HG02973 (cell line): ENCODE measurements around the gene SPATA32.

Experiments used
- ATAC-seq: cut with Tn5 transposase; IDR thresholded peaks from one replicate; pipeline ENCODE4 v1.9.1; 2021; ENCODE audit warnings: moderate library complexity; ENCODE audit not compliant: unreplicated experiment

The SPATA32 gene

DNA sequence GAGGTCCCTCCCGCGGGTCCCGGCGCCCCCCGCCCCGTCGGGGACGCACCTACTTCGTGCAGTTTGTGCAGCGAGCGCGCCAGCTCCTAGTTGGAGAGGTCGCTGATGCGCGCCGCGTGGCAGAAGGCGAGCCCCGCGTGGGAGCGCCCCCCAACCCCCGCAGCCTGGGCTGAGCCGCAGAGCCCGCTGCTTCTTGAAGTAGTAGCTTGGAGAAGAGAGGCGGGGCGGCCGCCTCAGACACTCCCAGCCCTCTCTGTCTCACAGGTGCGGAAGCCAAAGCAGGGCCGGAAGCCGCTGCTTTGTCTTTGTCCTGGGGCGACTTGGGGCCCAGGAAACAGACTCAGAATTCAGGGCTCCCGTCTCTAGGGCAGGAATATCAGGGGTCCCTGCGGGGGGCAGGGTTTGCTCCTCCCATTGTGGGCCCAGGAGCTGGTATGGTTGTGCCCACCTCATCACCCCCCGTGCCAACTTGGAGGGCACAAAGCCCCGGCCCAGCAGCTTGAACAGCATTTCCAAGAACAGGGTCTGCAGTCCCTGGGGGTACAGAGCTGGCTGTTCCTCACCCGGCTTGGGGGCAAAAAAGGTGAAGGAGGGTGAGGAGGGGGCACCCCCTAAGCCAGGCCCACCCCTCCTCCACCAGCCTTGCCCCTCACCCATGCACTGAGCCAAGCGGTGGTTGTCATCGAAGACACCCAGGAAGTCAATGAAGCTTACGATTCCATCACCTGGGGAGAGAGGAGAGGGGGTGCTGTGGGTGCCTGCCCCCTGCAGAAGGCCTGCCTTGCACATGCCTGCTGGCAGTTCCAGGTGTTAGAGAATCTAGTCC is 13.5 kb downstream of the SPATA32 start:
- ATAC-seq: peak; percentile 47

DNA sequence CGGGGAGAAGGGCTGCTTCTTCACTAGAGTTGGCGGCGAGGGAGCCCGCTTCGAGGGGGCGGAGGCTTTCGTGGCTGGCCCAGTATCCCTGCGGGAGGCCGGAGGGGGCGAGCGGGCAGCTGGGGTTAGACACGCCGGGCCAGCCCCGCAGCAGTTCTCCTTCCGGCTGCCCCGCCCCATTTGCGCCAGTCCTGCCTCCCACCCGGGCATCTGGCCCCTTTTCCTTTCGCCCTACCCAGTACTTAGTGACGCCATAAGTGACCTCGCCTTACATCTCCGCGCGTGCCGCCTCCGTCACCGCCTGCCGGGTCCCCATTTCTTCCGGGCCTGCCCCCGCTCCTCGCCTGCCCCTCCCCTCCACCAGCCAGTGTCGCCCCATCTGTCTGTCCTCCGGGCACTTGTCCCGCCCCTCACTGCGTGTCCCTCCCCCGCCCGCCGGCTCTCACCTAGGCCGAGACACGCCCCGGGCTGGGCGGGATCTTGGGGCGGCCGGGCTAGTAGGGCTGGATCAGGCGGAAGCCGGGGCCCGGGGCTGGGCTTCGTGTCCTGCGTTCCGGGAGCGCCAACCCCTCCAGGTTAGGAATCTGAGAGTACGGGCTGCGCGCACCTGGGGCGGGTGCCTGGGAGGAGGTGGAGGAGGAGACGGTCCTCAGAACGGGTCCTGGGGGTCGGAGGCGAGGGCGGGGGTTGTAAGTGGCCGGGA is 14.3 kb downstream of the SPATA32 start:
- peak; percentile 79 for ATAC-seq

DNA sequence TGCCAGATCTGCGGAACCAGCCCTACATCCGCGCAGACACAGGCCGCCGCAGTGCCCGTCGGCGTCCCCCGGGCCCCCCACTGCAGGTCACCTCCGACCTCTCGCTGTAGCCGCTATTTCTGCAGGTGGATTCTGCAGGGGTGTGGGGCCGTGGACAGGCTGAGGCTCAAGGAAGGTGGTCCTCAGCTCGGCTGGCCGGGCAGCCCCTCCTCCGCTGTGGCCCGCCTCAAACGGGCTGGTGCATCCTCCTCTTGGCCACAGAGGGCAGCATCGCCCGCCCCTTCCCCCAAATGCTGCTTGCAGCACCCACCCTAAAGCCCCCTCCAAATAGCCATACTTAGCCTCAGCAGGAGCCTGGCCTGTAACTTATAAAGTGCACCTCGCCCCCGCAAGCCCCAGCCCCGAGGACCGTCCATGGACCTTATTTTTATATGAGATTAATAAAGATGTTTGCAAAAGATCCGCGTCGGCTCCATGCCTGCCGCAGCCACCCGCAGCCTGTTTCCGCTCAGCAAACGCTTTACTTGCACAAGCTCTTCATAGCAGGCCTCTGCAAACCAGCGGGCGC is 14.9 kb downstream of the SPATA32 start:
- no peak for ATAC-seq

DNA sequence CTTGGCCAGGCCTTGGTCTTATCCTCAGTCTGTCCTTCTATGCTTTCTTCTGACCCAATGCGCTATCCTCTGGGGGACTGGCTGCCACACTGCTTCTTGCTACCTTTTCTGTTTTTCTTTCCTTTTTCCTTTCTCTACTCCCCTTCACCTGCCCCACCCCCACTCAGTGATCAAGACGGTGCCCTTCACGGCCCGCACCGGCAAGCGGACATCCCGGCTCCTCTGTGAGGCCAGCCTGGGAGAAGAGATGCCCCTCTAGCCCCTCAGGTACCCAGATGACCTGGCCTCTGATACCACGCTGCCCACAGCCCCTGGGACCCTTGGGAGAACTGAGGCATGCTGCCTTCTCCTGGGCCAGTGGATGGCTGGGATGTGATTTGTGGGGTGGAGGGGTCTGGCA is 15.6 kb downstream of the SPATA32 start:
- no peak for ATAC-seq

DNA sequence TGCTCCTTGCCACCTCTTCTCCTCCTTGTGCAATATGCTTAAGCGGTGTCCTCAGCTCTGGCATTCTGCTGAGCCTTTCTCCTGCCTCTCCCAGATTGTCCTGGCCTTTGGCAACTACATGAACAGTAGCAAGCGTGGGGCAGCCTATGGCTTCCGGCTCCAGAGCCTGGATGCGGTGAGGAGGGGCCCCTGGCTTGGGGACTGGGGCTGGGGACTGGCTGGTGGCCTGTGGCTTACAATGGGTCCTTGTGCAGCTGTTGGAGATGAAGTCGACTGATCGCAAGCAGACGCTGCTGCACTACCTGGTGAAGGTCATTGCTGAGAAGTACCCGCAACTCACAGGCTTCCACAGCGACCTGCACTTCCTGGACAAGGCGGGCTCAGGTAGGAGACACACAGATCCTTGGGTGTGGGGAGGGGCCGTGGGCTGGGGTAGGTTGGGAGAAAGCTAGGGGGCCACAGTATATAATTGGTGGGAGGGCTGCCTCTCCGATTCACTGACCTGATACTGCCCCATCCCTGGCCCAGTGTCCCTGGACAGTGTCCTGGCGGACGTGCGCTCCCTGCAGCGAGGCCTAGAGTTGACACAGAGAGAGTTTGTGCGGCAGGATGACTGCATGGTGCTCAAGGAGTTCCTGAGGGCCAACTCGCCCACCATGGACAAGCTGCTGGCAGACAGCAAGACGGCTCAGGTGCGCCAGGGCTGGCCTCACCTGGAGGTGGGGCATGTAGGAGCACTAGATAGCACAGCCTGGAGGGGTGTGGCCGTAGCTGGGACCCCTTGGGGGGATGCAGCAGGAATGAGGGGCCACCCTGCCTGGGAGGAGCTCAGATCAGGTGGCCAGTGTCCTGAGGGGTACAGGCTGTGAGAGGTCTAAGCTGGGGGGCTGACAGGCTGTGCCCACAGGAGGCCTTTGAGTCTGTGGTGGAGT is 16.9 kb downstream of the SPATA32 start:
- no peak for ATAC-seq

DNA sequence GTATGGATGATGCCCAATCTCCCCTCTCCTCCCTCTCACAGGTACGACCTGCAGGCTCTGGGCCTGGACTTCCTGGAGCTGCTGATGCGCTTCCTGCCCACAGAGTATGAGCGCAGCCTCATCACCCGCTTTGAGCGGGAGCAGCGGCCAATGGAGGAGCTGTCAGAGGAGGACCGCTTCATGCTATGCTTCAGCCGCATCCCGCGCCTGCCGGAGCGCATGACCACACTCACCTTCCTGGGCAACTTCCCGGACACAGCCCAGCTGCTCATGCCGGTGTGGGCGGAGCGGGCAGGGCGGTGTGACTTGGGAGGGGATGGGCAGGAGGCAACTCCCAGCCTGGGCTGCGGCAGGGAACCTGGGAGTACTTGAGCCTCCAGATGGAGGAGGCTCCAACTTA is 18.1 kb downstream of the SPATA32 start:
- ATAC-seq: no peak

DNA sequence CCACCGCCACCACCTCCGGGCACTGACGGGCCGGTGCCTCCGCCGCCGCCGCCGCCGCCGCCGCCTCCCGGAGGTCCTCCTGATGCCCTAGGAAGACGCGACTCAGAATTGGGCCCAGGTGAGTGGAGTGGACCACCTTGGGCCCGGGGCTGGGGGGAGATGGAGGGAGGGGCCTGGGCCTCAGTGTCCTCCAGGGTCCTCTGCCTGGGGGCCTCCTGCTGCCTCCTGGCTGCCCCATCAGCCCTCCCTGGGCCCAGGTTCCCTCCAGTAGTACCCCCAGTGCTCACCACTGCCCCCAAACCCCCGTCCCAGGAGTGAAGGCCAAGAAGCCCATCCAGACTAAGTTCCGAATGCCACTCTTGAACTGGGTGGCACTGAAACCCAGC is 19.9 kb downstream of the SPATA32 start:
- ATAC-seq: no peak

DNA sequence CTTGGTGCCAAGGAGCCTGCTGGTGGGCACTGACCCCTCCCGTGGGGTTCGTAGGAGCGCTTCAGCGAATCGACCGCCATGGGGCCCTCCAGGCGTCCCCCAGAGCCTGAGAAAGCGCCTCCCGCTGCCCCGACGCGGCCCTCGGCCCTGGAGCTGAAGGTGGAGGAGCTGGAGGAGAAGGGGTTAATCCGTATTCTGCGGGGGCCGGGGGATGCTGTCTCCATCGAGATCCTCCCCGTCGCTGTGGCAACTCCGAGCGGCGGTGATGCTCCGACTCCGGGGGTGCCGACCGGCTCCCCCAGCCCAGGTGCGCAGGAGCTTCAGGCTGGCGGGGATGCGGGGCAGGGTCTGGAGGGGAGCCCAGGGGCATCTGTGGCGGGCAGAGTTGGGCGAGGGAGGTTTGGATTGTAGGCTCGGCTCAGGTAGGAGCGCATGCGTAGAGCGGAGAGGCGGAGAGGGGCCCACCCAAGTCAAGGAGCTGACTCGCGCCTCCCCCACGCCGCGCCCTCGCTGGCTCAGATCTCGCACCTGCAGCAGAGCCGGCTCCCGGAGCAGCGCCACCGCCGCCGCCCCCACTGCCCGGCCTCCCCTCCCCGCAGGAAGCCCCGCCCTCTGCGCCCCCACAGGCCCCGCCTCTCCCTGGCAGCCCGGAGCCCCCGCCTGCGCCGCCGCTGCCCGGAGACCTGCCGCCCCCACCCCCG is 20.4 kb downstream of the SPATA32 start:
- ATAC-seq: no peak

DNA sequence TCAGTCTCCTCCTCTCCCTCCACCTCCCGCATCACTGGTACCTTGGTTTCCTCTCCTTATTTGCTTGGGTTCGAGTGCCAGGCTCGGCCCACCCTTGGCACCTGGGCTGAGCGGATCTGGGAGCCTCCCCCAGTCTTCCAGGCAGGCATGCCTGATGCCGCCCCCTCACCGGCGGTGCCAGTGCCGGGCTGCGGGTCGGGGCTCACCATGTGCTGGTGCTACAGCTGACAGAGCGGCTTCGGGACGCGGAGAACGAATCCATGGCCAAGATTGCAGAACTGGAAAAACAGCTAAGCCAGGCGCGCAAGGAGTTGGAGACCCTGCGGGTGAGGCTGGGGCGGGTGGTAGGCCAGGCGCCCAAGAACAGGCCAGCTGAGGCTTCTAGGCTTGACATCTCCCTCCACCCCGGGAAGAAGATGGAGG is 21.0 kb downstream of the SPATA32 start:
- no peak for ATAC-seq

DNA sequence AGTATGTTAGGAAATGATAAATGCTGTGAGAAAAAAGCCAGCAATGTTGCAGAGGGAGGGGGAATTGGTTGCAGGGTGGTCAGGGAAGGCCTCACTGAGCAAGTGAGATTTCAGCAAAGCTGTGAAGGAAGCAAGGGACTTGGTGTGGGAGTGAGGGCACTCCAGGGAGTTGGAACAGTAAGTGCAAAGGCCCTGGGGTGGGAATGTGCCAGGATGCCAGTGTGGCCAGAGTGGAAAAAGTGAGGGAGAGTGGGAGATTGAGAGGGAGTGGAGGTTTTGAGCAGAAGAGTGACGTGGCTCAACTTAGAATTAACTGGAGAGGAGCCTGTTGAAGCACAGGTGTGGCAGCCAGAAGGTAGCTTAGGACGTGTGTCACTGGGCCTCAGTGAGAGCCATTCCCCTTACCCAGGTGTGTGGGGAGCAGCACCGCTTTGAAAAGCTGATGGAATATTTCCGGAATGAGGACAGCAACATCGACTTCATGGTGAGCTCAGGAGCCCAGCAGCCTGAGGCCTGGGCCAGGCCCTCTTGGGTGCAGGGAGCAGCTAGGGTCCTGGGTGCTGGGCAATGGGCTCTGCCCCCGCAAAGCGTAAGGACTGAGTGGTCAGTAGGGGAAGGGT is 23.6 kb downstream of the SPATA32 start:
- ATAC-seq: no peak

DNA sequence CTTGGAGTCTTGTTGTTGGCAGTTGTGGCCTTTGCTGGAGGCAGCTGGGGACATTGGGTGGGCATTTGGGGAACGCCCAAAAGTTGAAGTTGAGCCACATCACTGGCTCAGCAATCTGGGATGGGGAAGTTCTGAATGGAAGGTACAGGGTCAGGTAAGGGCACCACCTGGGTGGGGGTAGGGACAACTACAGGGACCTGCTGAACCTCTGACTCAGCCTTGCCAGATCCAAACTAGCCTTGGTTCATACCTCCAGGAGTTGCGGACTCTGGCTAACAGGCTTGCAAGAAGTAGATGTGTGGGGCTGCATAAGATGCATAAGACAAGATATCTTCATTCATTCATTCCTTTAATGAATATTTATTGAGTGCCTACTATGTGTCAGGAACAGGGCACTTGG is 24.2 kb downstream of the SPATA32 start:
- no peak for ATAC-seq

DNA sequence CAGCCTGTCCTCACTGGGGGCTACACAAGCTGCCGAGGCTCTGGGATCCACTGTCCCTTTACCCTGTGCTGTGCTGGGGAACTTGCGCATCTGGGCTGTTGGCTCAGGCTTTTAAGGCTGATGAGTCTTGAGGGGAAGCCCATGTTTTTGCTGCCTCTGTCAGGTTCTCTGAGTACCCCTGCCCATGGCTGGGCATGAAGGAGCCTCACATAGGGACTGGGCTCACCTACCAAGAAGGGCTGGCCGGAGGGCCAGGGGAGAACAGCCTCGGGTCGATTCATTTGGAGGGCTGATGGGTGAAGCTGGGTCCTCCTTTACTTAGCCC is 25.6 kb downstream of the SPATA32 start:
- ATAC-seq: no peak

DNA sequence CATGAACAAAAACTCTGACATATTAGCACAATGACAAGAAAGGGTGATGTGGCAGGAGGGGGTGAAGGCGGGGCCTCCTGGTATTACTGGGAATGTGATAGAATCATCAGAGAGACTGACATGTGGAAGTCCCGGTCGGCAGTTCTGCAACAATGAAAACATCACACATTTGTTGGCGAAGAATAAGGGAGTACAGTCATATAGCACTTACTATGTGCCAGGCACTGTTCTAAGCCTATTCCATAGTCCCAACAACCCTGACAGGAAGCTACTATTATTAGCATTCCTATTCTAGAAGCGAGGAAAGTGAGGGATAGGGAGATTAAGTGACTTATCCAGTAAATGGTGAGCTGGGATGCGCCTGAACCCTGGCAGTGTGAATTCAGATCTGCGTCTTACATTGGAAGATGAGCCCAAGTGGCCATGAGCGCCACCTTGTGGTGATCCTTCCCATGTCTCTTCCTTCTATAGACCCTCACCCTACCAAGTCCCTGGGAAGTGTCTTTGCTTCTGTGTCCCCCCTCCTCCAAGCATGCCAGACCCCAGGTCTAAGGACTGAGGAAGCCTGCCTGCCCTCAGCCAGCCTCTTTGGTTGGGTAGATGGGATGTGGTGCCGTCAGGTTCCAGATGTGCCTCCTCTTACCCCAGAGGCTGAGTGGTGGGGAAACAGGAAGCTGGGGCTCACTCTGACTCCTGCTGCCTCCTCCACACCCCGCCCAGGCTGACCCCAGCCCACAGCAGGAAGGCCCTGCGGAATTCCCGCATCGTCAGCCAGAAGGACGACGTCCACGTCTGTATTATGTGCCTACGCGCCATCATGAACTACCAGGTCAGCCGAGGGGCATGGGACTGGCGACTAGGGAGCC is 26.2 kb downstream of the SPATA32 start:
- ATAC-seq: no peak

DNA sequence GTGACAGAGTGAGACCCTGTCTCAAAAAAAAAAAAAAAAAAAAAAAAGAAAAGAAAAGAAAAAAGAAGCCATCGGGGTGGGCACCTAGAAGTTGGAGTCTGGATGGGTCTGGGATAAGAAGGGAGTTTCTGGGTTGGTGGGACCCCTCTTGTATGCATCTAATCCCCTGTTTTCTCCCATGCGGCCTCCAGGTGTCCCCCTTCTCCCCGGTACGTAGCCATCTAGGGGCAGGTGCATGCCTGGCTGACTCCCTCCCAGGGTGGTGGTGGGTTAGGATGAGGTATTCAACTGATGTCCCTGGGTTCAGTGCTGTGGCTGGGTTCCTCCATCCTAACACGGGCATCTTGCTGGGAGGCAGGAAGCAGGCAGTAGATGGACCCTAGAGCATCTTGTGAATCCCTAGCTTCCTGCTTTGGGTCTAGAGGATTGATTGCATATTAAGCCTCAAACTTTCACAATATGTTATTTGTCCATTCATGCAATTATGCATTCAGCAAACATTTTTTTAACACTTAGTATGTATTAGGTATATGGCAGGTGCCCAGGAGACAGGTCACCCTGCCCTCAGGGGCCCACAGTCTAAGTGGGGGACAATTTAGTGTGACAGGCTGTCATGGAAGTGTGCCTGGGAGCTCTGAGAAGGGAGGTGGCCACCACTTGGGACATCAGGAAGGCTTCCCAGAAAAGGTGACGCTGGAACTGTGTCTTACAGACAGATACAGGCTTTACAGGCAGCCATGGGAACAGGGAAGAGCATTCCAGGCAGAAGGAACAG is 27.1 kb downstream of the SPATA32 start:
- no peak for ATAC-seq

DNA sequence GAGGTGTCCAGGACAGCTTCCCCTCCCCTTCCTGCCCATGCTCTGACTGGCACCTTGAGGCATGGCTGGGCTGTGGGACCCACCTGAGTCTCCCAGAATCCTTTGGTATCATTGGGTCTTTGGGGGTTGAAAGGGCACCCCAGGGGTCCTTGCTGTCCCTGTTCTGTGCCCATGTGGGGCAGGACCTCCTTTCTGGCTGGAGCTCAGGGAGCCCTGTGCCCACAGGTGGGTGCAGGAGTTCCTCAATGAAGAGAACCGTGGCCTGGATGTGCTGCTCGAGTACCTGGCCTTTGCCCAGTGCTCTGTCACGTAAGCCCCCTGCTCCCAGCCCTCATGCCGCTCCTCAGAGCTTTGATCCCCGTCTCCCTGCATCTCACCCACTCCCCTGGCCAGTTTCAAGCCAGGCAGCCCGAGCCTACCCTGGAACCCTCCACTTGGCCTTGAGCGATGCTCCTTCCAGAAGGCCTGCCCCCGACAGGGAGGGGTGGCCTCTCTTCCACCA is 28.4 kb downstream of the SPATA32 start:
- no peak for ATAC-seq

DNA sequence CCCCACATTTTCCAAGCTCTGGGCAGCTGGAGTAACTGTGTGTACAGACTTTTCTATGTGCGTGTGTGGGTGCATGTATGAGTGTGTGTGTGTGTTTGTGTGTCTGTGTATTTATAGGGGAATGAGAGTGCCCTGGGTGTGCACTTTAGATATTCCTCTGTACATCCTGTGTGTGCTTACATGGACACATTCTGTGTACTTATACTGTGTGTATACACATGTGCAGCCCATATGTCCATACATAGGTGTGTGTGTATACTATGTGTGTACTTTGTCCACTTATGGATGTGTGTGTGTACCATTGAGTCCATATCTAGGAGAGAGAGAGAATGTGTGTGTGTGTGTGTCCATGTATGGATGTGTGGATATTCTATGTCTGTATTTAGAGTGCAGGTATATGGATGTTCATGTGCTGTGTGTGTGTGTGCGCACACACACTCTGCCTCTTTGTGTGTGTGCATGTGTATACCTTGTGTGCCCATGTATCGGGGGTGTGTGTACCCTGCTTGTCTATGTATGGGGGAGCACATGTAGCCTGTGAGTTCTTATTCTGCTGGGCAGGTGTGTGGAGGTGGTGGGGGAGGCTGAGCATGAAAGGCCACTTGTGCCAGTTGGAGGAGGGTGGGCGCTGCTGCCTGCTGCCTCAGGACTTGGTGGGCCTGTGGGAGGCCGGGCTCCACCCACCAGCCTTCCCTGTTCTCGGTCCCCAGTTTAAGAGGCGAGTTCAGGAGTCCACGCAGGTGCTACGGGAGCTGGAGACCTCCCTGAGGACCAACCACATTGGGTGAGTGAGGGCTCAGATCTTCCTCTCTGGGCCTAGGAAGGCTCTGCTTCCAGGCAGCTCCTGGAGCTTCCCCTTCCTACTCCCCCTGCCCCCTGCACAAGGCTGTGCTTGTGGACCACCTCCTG is 29.1 kb downstream of the SPATA32 start:
- ATAC-seq: no peak

DNA sequence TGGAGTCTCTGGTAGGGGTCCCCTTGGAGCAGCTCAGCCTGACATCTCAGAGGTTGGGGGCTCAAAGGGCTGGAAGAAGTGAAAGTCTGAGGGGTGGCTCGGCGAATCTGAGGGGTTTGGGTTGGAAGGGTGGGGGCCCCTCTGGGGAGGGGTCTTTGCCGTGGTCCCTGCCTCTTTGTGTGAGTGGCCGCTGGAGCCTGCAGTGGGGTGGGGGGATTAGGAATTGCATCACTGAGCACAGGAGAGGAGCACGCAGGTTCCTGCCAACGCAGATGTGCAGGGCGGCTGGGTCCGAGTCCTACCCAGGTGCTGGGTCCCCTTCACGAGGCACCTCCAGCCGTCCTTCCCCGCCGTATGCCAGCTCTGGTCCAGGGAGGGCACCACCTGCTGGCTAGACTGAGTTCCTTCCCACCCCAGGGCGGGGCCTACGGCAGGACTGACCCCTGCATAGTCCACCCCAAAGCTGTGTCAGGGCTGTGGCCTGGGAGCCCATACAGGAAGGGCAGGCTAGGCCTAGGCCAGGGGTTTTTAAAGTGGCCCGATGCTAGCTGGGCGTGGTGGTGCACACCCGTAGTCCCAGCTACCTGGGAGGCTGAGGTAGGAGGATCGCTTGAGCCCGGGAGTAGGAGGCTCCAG is 30.3 kb downstream of the SPATA32 start:
- no peak for ATAC-seq
